Measurements from ENCODE around the gene EBF4. TPM values are rescaled to one million over a fixed set of nuclear protein-coding genes. Genes with fewer than 3 reads are reported as not detected.

Gene EBF4
- polyA plus RNA-seq, 1 donor from 2014 or later = 13.2 TPM

GRCh38 chr20:2800521-2801285 lies 108.1 kb downstream of the EBF4 start, which contains the start of gene CPXM1:
Gene CPXM1 (minus strand): TSS chr20:2800627. CDS start chr20:2800572, 55 bp downstream.
- Histone ChIP-seq H3K27ac (ENCODE audit: low read length) (peak within 1 kb of the TSS; percentile 29), H3K4me2 (ENCODE audit: low read length) (peak within 1 kb of the TSS; percentile 25), H3K79me2 (replicated peaks; ENCODE audit: insufficient read depth, low read length) (no peaks in the 10 kb centered on the region), H3K9ac (ENCODE audit: low read length) (peak within 1 kb of the TSS; percentile 63), H3K9me3 (ENCODE audit: low read length) (no peaks in the 10 kb centered on the region), H3F3A (ENCODE audit: insufficient read depth, low read length, poor library complexity, severe bottlenecking) (no peaks in the 10 kb centered on the region), H4K20me1 (ENCODE audit: insufficient read depth) (no peaks in the 10 kb centered on the region), H3K4me3 (ENCODE audit: low read length) (peak within 1 kb of the TSS; percentile 75), H3K27me3 (ENCODE audit: insufficient read depth, low read depth, low read length) (peaks cover 59% of the 10 kb centered on the region), H3K36me3 (ENCODE audit: insufficient read depth, low read length) (no peaks in the 10 kb centered on the region), H2AFZ (ENCODE audit: low read depth, low read length) (peak within 1 kb of the TSS; percentile 46), H3K9me2 (ENCODE audit: insufficient read depth, low read length) (no peaks in the 10 kb centered on the region)
- TF ChIP-seq MXI1 (conservative IDR thresholded peaks at IDR 0.05; ENCODE audit: poor library complexity, severe bottlenecking) (no peak), SMC3 (conservative IDR thresholded peaks at IDR 0.05; ENCODE audit: poor library complexity) (no peak)

- TF ChIP-seq EZH2 (IDR thresholded peaks at IDR 0.05; ENCODE audit: borderline replicate concordance, insufficient read depth, low read length, poor library complexity, severe bottlenecking) = no peak
- Histone ChIP-seq H3K27ac (ENCODE audit: low read length) (no peak overlapping the region), H3K9me3 (ENCODE audit: low read length) (no peaks in the 10 kb centered on the region), H3F3A (ENCODE audit: insufficient read depth, low read length, poor library complexity, severe bottlenecking) (no peaks in the 10 kb centered on the region), H3K27me3 (ENCODE audit: insufficient read depth, low read depth, low read length) (peaks cover 65% of the 10 kb centered on the region), H3K9ac (ENCODE audit: low read length) (no peak overlapping the region), H3K4me3 (ENCODE audit: low read length) (peak overlapping the region; percentile 75), H3K36me3 (ENCODE audit: insufficient read depth, low read length) (no peaks in the 10 kb centered on the region), H3K9me2 (ENCODE audit: insufficient read depth, low read length) (no peaks in the 10 kb centered on the region), H2AFZ (ENCODE audit: low read depth, low read length) (no peak overlapping the region), H3K79me2 (replicated peaks; ENCODE audit: insufficient read depth, low read length) (no peaks in the 10 kb centered on the region), H4K20me1 (ENCODE audit: insufficient read depth) (no peaks in the 10 kb centered on the region), H3K4me2 (ENCODE audit: low read length) (no peak overlapping the region)
Measured at GRCh38 chr20:2801286-2801728, 108.7 kb downstream of the EBF4 start.

GRCh38 chr20:2804041-2804828 lies 111.7 kb downstream of the EBF4 start:
- Histone ChIP-seq H3F3A (ENCODE audit: insufficient read depth, low read length, poor library complexity, severe bottlenecking) (no peaks in the 10 kb centered on the region), H3K36me3 (ENCODE audit: insufficient read depth, low read length) (no peaks in the 10 kb centered on the region), H3K27me3 (ENCODE audit: insufficient read depth, low read depth, low read length) (peaks cover 71% of the 10 kb centered on the region), H3K9me2 (ENCODE audit: insufficient read depth, low read length) (no peaks in the 10 kb centered on the region), H3K4me2 (ENCODE audit: low read length) (no peak overlapping the region), H3K9ac (ENCODE audit: low read length) (no peak overlapping the region), H3K9me3 (ENCODE audit: low read length) (no peaks in the 10 kb centered on the region), H3K79me2 (replicated peaks; ENCODE audit: insufficient read depth, low read length) (no peaks in the 10 kb centered on the region), H3K27ac (ENCODE audit: low read length) (no peak overlapping the region), H4K20me1 (ENCODE audit: insufficient read depth) (no peaks in the 10 kb centered on the region), H2AFZ (ENCODE audit: low read depth, low read length) (no peak overlapping the region), H3K4me3 (ENCODE audit: low read length) (no peak overlapping the region)
- TF ChIP-seq EP300 (conservative IDR thresholded peaks at IDR 0.05; ENCODE audit: poor library complexity, severe bottlenecking) = no peak
- no peak for TF ChIP-seq POLR2AphosphoS5 (IDR thresholded peaks at IDR 0.05)
- TF ChIP-seq MXI1 (conservative IDR thresholded peaks at IDR 0.05; ENCODE audit: poor library complexity, severe bottlenecking) = no peak
- no peak for TF ChIP-seq SMC3 (conservative IDR thresholded peaks at IDR 0.05; ENCODE audit: poor library complexity)
- TF ChIP-seq TAF1 (IDR thresholded peaks at IDR 0.05; ENCODE audit: low read depth) = no peak
- no peak for TF ChIP-seq RAD21 (conservative IDR thresholded peaks at IDR 0.05)
- TF ChIP-seq REST (IDR thresholded peaks at IDR 0.05; ENCODE audit: borderline replicate concordance) = no peak
- no peak for TF ChIP-seq CTCF (IDR thresholded peaks at IDR 0.05; ENCODE audit: poor library complexity, severe bottlenecking)
- no peak for TF ChIP-seq EZH2 (IDR thresholded peaks at IDR 0.05; ENCODE audit: borderline replicate concordance, insufficient read depth, low read length, poor library complexity, severe bottlenecking)

Measured in neural cell (in vitro differentiated cells).